22Rv1 (cell line): ENCODE results near the gene MS4A4E.
"Not testable (repeated sequence)": the region's sequence is repeated elsewhere in the genome, so short reads cannot be mapped to it uniquely, and the experiment has no call there.

Source experiments
- ZFX ChIP-seq: fragments of 450-650 bp; IDR thresholded peaks from 2 replicates; pipeline ENCODE4 v1.6.1; 2017; ENCODE audit warnings: antibody characterized with exemption, borderline replicate concordance
- TF ChIP-seq, protein P1 (sequence below): fragments of 450-650 bp; IDR thresholded peaks from 2 replicates; pipeline ENCODE4 v1.5.1; 2017; ENCODE audit warnings: mild to moderate bottlenecking

- TF ChIP-seq, protein P1, sequence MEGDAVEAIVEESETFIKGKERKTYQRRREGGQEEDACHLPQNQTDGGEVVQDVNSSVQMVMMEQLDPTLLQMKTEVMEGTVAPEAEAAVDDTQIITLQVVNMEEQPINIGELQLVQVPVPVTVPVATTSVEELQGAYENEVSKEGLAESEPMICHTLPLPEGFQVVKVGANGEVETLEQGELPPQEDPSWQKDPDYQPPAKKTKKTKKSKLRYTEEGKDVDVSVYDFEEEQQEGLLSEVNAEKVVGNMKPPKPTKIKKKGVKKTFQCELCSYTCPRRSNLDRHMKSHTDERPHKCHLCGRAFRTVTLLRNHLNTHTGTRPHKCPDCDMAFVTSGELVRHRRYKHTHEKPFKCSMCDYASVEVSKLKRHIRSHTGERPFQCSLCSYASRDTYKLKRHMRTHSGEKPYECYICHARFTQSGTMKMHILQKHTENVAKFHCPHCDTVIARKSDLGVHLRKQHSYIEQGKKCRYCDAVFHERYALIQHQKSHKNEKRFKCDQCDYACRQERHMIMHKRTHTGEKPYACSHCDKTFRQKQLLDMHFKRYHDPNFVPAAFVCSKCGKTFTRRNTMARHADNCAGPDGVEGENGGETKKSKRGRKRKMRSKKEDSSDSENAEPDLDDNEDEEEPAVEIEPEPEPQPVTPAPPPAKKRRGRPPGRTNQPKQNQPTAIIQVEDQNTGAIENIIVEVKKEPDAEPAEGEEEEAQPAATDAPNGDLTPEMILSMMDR, result not testable (repeated sequence)
- TF ChIP-seq ZFX, result not testable (repeated sequence)
Observed at GRCh38 chr11:60201334-60201733, 41.6 kb downstream of the MS4A4E start.
